K562 (cell line): ENCODE data around the gene RNF217. TPM values are rescaled to one million over a fixed set of nuclear protein-coding genes. Genes with fewer than 3 reads are reported as not detected.

ENCODE experiments used
- ATAC-seq: fragments of 200-7000 bp; cut with Tn5 transposase; 3 replicates; pipeline ENCODE4 v1.9.1; 2020; ENCODE audit warnings: moderate library complexity
- BruUV-seq: library from RNA; stranded (reverse); fragments of 400-500 nt; replicated peaks from 2 replicates; lab custom pipeline; 2021; lab: Mats Ljungman, UMichigan
- CTCF ChIA-PET: fragments of 300-600 bp; formaldehyde crosslinking; extraction: SDS; loops from one replicate; lab custom pipeline; 2021; ENCODE audit warnings: low intra/inter-chr PET ratio; lab: Yijun Ruan, JAX
- POLR2A ChIA-PET: fragments of 300-600, 350-650 bp; sonication (Branson Sonifier 250); formaldehyde crosslinking; extraction: SDS; loops from one replicate; lab custom pipeline; 2021; ENCODE audit warnings: antibody characterized with exemption, inconsistent platforms; lab: Yijun Ruan, JAX
- DNase-seq, 4 experiments: peaks; one replicate each; pipeline versions ENCODE4 v3.0.0 to v3.0.0-alpha.2; 2011 to 2018; ENCODE audit warnings: low spot score in 3 of 4, mixed read lengths in 3 of 4; ENCODE audit errors: extremely low read depth in 1 of 4
- FAIRE-seq: peaks from 2 replicates; lab custom pipeline; 2011; peaks lifted over from hg19 to GRCh38; lab: Jason Lieb, UNC
- H2AFZ ChIP-seq: 2 replicates; pipeline ENCODE4 v1.6.0; 2011; ENCODE audit warnings: low read depth, low read length, control low read depth, inconsistent platforms
- H3K27ac ChIP-seq: fragments of 200-600 bp; 3 replicates; pipeline ENCODE4 v1.8.0; 2011; ENCODE audit warnings: low read depth, mild to moderate bottlenecking, control low read depth, inconsistent platforms, low read length, moderate library complexity, mixed read lengths; ENCODE audit errors: extremely low read depth
- H3K27me3 ChIP-seq, 2 experiments: fragments of 300-600 bp in 1 of 2; 2 replicates in 1 of 2; 3 replicates in 1 of 2; pipeline versions ENCODE4 v1.6.0 to v1.8.0; 2011; ENCODE audit warnings: inconsistent platforms in 2 of 2, low read length in 2 of 2, mild to moderate bottlenecking in 1 of 2, mixed read lengths in 1 of 2, moderate library complexity in 1 of 2; ENCODE audit not compliant: control insufficient read depth in 2 of 2, insufficient read depth in 2 of 2
- H3K36me3 ChIP-seq: fragments of 300-600 bp; 3 replicates; pipeline ENCODE4 v1.8.0; 2011; ENCODE audit warnings: mild to moderate bottlenecking, low read length, inconsistent platforms; ENCODE audit not compliant: control insufficient read depth, insufficient read depth
- H3K4me1 ChIP-seq, 2 experiments: fragments of 200-600 bp in 1 of 2; replicated peaks in 1 of 2; 2 replicates in 1 of 2; 3 replicates in 1 of 2; pipeline versions ENCODE4 v1.5.1 to v1.8.0; 2011; ENCODE audit warnings: inconsistent platforms in 2 of 2, low read length in 2 of 2, mild to moderate bottlenecking in 1 of 2, mixed read lengths in 1 of 2, moderate library complexity in 1 of 2; ENCODE audit not compliant: control insufficient read depth in 2 of 2, insufficient read depth in 2 of 2
- H3K4me2 ChIP-seq: 2 replicates; pipeline ENCODE4 v1.6.1; 2011; ENCODE audit warnings: low read length, control low read depth, inconsistent platforms, mixed read lengths; ENCODE audit not compliant: insufficient read depth
- H3K4me3 ChIP-seq: fragments of 200-600 bp; sonication (generic), shearing (Covaris generic); 2 replicates; pipeline ENCODE4 v1.5.1; 2016; ENCODE audit warnings: control low read depth, inconsistent platforms
- H3K79me2 ChIP-seq: fragments of 200-600 bp; 3 replicates; pipeline ENCODE4 v1.8.0; 2011; ENCODE audit warnings: low read length, inconsistent platforms; ENCODE audit not compliant: control insufficient read depth, insufficient read depth
- H3K9ac ChIP-seq, 2 experiments: 2 replicates each; pipeline versions ENCODE4 v1.6.0 to v1.6.1; 2011; ENCODE audit warnings: low read depth in 2 of 2, low read length in 2 of 2, control low read depth in 1 of 2, inconsistent platforms in 1 of 2, mild to moderate bottlenecking in 1 of 2, mixed read lengths in 1 of 2; ENCODE audit not compliant: insufficient read depth in 1 of 2
- H3K9me1 ChIP-seq: one replicate; pipeline ENCODE4 v1.6.0; 2011; ENCODE audit warnings: inconsistent platforms, mild to moderate bottlenecking, low read length, moderate library complexity; ENCODE audit not compliant: control insufficient read depth, insufficient read depth
- H3K9me3 ChIP-seq: replicated peaks from 2 replicates; pipeline ENCODE4 v1.5.1; 2011; ENCODE audit warnings: low read depth, low read length, inconsistent platforms; ENCODE audit not compliant: control insufficient read depth, insufficient read depth
- H4K20me1 ChIP-seq: replicated peaks from 2 replicates; pipeline ENCODE4 v1.6.1; 2011; ENCODE audit warnings: low read length, inconsistent platforms, mixed read lengths; ENCODE audit not compliant: control insufficient read depth, insufficient read depth
- BRD9 ChIP-seq: fragments of 450-650 bp; IDR thresholded peaks from 2 replicates; pipeline ENCODE4 v1.6.1; 2018; ENCODE audit warnings: low read depth; ENCODE audit not compliant: partially characterized antibody
- CBX8 ChIP-seq: fragments of 200-600 bp; sonication (generic); IDR thresholded peaks from 2 replicates; pipeline ENCODE4 v1.6.1; 2012; ENCODE audit warnings: borderline replicate concordance, mixed run types, low read depth, mild to moderate bottlenecking, moderate library complexity, mixed read lengths, low read length, control low read depth, inconsistent platforms; ENCODE audit not compliant: poor library complexity, severe bottlenecking; ENCODE audit errors: extremely low read depth
- CREBBP ChIP-seq: IDR thresholded peaks from one replicate; pipeline ENCODE4 v1.6.1; 2012; ENCODE audit warnings: low read depth, mild to moderate bottlenecking, control low read depth, inconsistent platforms, low read length
- MEF2A ChIP-seq: IDR thresholded peaks from 2 replicates; pipeline ENCODE4 v1.6.1; 2011; ENCODE audit warnings: low read depth, mild to moderate bottlenecking, low read length, moderate library complexity; ENCODE audit not compliant: control insufficient read depth
- NFIC ChIP-seq: fragments of 450-650 bp; IDR thresholded peaks from 2 replicates; pipeline ENCODE4 v1.6.1; 2017; ENCODE audit warnings: mild to moderate bottlenecking, inconsistent platforms
- THAP12 ChIP-seq: fragments of 250-450 bp; sonication (Bioruptor Pico); IDR thresholded peaks from 2 replicates; pipeline ENCODE4 v1.9.0; 2021; ENCODE audit warnings: mild to moderate bottlenecking, inconsistent platforms
- YY1 ChIP-seq, 3 experiments: IDR thresholded peaks; 2 replicates each; pipeline ENCODE4 v1.6.1; 2011; ENCODE audit warnings: low read length in 2 of 3, mild to moderate bottlenecking in 2 of 3, moderate library complexity in 2 of 3, borderline replicate concordance in 1 of 3, control low read depth in 1 of 3, low read depth in 1 of 3; ENCODE audit not compliant: insufficient read depth in 3 of 3, insufficient replicate concordance in 2 of 3, control insufficient read depth in 1 of 3, insufficient read length in 1 of 3; ENCODE audit errors: extremely low read depth in 1 of 3
- ZNF184 ChIP-seq: sonication (generic); formaldehyde crosslinking; IDR thresholded peaks from 2 replicates; pipeline ENCODE4 v1.5.0; 2020; ENCODE audit warnings: missing genetic modification reagents
- ZNF695 ChIP-seq: fragments of 450-650 bp; formaldehyde crosslinking; IDR thresholded peaks from 2 replicates; pipeline ENCODE4 v1.4.0; 2020; ENCODE audit warnings: mild to moderate bottlenecking, moderate library complexity
- WGBS: fragments of 100-300 bp; shearing (Covaris generic); methylation state at CpG from one replicate; pipeline ENCODE4 v1.1.6; 2016; ENCODE audit warnings: low coverage, mixed read lengths; ENCODE audit not compliant: insufficient coverage; ENCODE audit errors: missing lambda C conversion rate; 5-methylcytosine and 5-hydroxymethylcytosine counted together
- in situ Hi-C: fragments of 300-500 bp; cut with MboI; formaldehyde crosslinking; loops from 4 replicates; pipeline ENCODE4 v1.15.0; 2018; ENCODE audit warnings: inconsistent platforms, mixed read lengths
- intact Hi-C: fragments of 100-400 bp; cut with micrococcal nuclease; formaldehyde crosslinking; loops from 2 replicates; pipeline ENCODE4 v1.14.2; 2022
- polyA plus RNA-seq, 8 experiments: library from polyadenylated mRNA; depleted of rRNA in 4 of 8; stranded (reverse) in 5 of 8; unstranded in 3 of 8; fragments of >200 nt; fragmentation: Nextera tagmentation in 2 of 8; fragmentation: Illumina TruSeq in 1 of 8; extraction: Ambion mirVana in 2 of 8; extraction: Trizol in 1 of 8; gene quantifications; 2 replicates each; pipeline versions ENCODE4 v1.2.1 to v1.2.3, GENCODE V29; 2011 to 2014; ENCODE audit warnings: inconsistent platforms in 1 of 8, missing spikeins in 1 of 8
- total RNA-seq, 7 experiments: library from RNA; depleted of rRNA in 6 of 7; stranded (reverse); fragments of >200 nt in 6 of 7; fragmentation: Illumina TruSeq in 2 of 7; extraction: Trizol in 2 of 7; gene quantifications; 2 replicates each; pipeline versions ENCODE4 v1.2.1 to v1.2.3, GENCODE V29; 2011 to 2021; ENCODE audit warnings: low replicate concordance in 1 of 7

The RNF217 gene
- total and polyA plus RNA-seq, 9 of the 15 experiments (the other 6 are each of a cell fraction or from before 2014, with no cell fraction given): 2.9 to 25.6 (median 12.0) TPM

GRCh38 chr6:125123468-125124048 is 161.3 kb downstream of the RNF217 start:
- H3K27me3 ChIP-seq: no peaks in the 10 kb centered on the region
- no peak for ATAC-seq
- H2AFZ ChIP-seq: no peak overlapping the region
- H3K9me1 ChIP-seq: no peaks in the 10 kb centered on the region
- no peaks in the 10 kb centered on the region for H3K9me3 ChIP-seq
- 84% methylated on average over 8 of the region's 8 CpGs for WGBS
- no peaks in the 10 kb centered on the region for H4K20me1 ChIP-seq
- H3K27ac ChIP-seq: no peak overlapping the region
- POLR2A ChIA-PET: interaction anchor here (1.0 to 1.1 kb wide), 2 partner anchors 11 to 20 kb away, joined by 3 to 5 read pairs; no protein-coding TSS in a partner anchor
- no peak for TF ChIP-seq YY1 (IDR thresholded peaks at IDR 0.05; ENCODE audit: borderline replicate concordance in 1 of 3, control insufficient read depth in 1 of 3, extremely low read depth in 1 of 3, insufficient read depth in 3 of 3, insufficient read length in 1 of 3, insufficient replicate concordance in 2 of 3, low read depth in 1 of 3, low read length in 2 of 3)
- TF ChIP-seq CBX8: no peak
- no peak for TF ChIP-seq ZNF184 (CRISPR knock-in tag)
- no peak for TF ChIP-seq THAP12 (CRISPR knock-in tag)
- no peak for TF ChIP-seq CREBBP
- TF ChIP-seq NFIC: peak; percentile 81
- no peak for TF ChIP-seq ZNF695 (CRISPR knock-in tag)
- TF ChIP-seq BRD9: no peak
- no peak for TF ChIP-seq MEF2A
- no TSS peak for BruUV-seq
- CTCF ChIA-PET: no interaction called here
- intact Hi-C loops: no loop called here
- peaks cover 0 to 6% of the 10 kb centered on the region in 2 experiments; a peak in 2 of 5 replicates for H3K4me1 ChIP-seq
- H3K79me2 ChIP-seq: no peaks in the 10 kb centered on the region
- no peaks in the 10 kb centered on the region for H3K36me3 ChIP-seq
- H3K9ac ChIP-seq: no peak overlapping the region
- H3K4me2 ChIP-seq: no peak overlapping the region
- in situ Hi-C loops: no loop called here
- FAIRE-seq: no peak
- DNase-seq: no peak
- no peak overlapping the region for H3K4me3 ChIP-seq
